A549 (cell line): ENCODE measurements around the gene NFIA. TPM values are rescaled to one million over a fixed set of nuclear protein-coding genes. Genes with fewer than 3 reads are reported as not detected.

Source experiments
- ATAC-seq, 2 experiments: fragments of 200-7000 bp in 1 of 2; fragments of >200 bp in 1 of 2; cut with Nextera tagmentation in 1 of 2; cut with Tn5 transposase in 1 of 2; 3 replicates each; pipeline versions ENCODE4 v1.8.0 to v1.9.1; 2018 to 2020; ENCODE audit warnings: mild to moderate bottlenecking in 1 of 2, moderate library complexity in 1 of 2
- CTCF ChIA-PET: fragments of 300-600 bp; sonication (Branson Sonifier 250); formaldehyde crosslinking; extraction: SDS; loops from one replicate; lab custom pipeline; 2021; ENCODE audit warnings: antibody characterized with exemption, inconsistent platforms; lab: Yijun Ruan, JAX
- POLR2A ChIA-PET: fragments of 350-600 bp; formaldehyde crosslinking; extraction: SDS; loops from one replicate; lab custom pipeline; 2021; ENCODE audit warnings: antibody characterized with exemption, inconsistent platforms; lab: Yijun Ruan, JAX
- DNase-seq, 2 experiments: peaks; one replicate each; pipeline versions ENCODE4 v3.0.0 to v3.0.0-alpha.2; 2011 to 2016; ENCODE audit warnings: low read depth in 1 of 2, low spot score in 1 of 2
- FAIRE-seq: peaks from 2 replicates; lab custom pipeline; 2011; peaks lifted over from hg19 to GRCh38; lab: Jason Lieb, UNC
- H3K27ac ChIP-seq, 2 experiments: fragments of >200 bp; sonication (Bioruptor Twin); formaldehyde crosslinking; 3 replicates each; pipeline ENCODE4 v1.5.1; 2016 to 2017
- H3K4me1 ChIP-seq: fragments of >200 bp; sonication (Bioruptor Twin); formaldehyde crosslinking; 3 replicates; pipeline ENCODE4 v1.6.1; 2016
- H3K4me2 ChIP-seq: fragments of >200 bp; sonication (Bioruptor Twin); formaldehyde crosslinking; 3 replicates; pipeline ENCODE4 v1.6.1; 2016
- H3K4me3 ChIP-seq: fragments of >200 bp; sonication (Bioruptor Twin); formaldehyde crosslinking; 3 replicates; pipeline ENCODE4 v1.5.1; 2016
- H3K9me3 ChIP-seq: fragments of >200 bp; sonication (Bioruptor Twin); formaldehyde crosslinking; 3 replicates; pipeline ENCODE4 v1.6.1; 2016
- ATOH8 ChIP-seq: fragments of 250-450 bp; sonication (Bioruptor Pico); IDR thresholded peaks from 2 replicates; pipeline ENCODE4 v1.5.0; 2020; ENCODE audit warnings: low read depth, mild to moderate bottlenecking, moderate library complexity
- CBX8 ChIP-seq: fragments of 200-600 bp; sonication (generic); IDR thresholded peaks from 2 replicates; pipeline ENCODE4 v1.6.1; 2016
- CTCF ChIP-seq: fragments of >200 bp; sonication (Bioruptor Twin); formaldehyde crosslinking; IDR thresholded peaks from 3 replicates; pipeline ENCODE4 v1.5.1; 2016
- EHMT2 ChIP-seq: fragments of 200-600 bp; sonication (generic); IDR thresholded peaks from 2 replicates; pipeline ENCODE4 v1.6.1; 2016; ENCODE audit warnings: antibody characterized with exemption, low read depth, mild to moderate bottlenecking, moderate library complexity
- ELK1 ChIP-seq: fragments of 150-350 bp; IDR thresholded peaks from 2 replicates; pipeline ENCODE4 v1.6.1; 2014; ENCODE audit warnings: low read depth, mild to moderate bottlenecking, low read length
- EP300 ChIP-seq, 2 experiments: fragments of >200 bp; sonication (Bioruptor Twin); formaldehyde crosslinking; IDR thresholded peaks; 2 replicates in 1 of 2; 3 replicates in 1 of 2; pipeline ENCODE4 v1.6.1; 2016 to 2017
- ESRRA ChIP-seq: fragments of 150-350 bp; IDR thresholded peaks from 2 replicates; pipeline ENCODE4 v1.6.1; 2014; ENCODE audit warnings: mild to moderate bottlenecking, low read length, borderline replicate concordance
- GATA3 ChIP-seq: IDR thresholded peaks from 2 replicates; pipeline ENCODE4 v1.6.1; 2012; ENCODE audit warnings: borderline replicate concordance
- HDAC2 ChIP-seq: fragments of 200-600 bp; sonication (generic); IDR thresholded peaks from 2 replicates; pipeline ENCODE4 v1.6.1; 2016
- HMGXB4 ChIP-seq: fragments of 250-450 bp; sonication (Bioruptor Pico); IDR thresholded peaks from 2 replicates; pipeline ENCODE4 v1.5.0; 2021; ENCODE audit warnings: mild to moderate bottlenecking, moderate library complexity, borderline replicate concordance
- HOXA7 ChIP-seq: fragments of 250-450 bp; sonication (Bioruptor Pico); IDR thresholded peaks from 2 replicates; pipeline ENCODE4 v1.5.0; 2020; ENCODE audit warnings: mild to moderate bottlenecking, moderate library complexity
- MAFK ChIP-seq: fragments of 450-650 bp; IDR thresholded peaks from 2 replicates; pipeline ENCODE4 v1.6.1; 2014; ENCODE audit not compliant: partially characterized antibody
- POLR2A ChIP-seq: IDR thresholded peaks from 2 replicates; pipeline ENCODE4 v1.6.1; 2012; ENCODE audit warnings: mild to moderate bottlenecking, low read length
- RNF2 ChIP-seq: fragments of 200-600 bp; sonication (generic); IDR thresholded peaks from 2 replicates; pipeline ENCODE4 v1.6.1; 2016; ENCODE audit warnings: low read depth, mild to moderate bottlenecking, antibody characterized with exemption, moderate library complexity, borderline replicate concordance
- SREBF2 ChIP-seq: fragments of 450-650 bp; IDR thresholded peaks from 2 replicates; pipeline ENCODE4 v1.6.1; 2014; ENCODE audit warnings: mild to moderate bottlenecking, moderate library complexity
- TP53 ChIP-seq: fragments of 250-450 bp; sonication (Bioruptor Pico); IDR thresholded peaks from 2 replicates; pipeline ENCODE4 v1.5.0; 2021; ENCODE audit warnings: mild to moderate bottlenecking, moderate library complexity
- USF2 ChIP-seq: fragments of 450-650 bp; IDR thresholded peaks from 2 replicates; pipeline ENCODE4 v1.6.1; 2014; ENCODE audit warnings: antibody characterized with exemption
- ZC3H11A ChIP-seq: fragments of 450-650 bp; IDR thresholded peaks from 2 replicates; pipeline ENCODE4 v1.6.1; 2014; ENCODE audit warnings: antibody characterized with exemption, mild to moderate bottlenecking
- WGBS: methylation state at CpG from one replicate; pipeline ENCODE4 v1.1.6; 2017; ENCODE audit errors: missing lambda C conversion rate; 5-methylcytosine and 5-hydroxymethylcytosine counted together
- polyA plus RNA-seq, 4 experiments: library from polyadenylated mRNA; depleted of rRNA in 3 of 4; stranded (reverse); fragments of >200 nt; fragmentation: RNase III in 1 of 4; extraction: RNeasy Plus Mini Kit Qiagen cat#74134 plus additional on column Dnase treatment in 1 of 4; gene quantifications; 2 replicates in 3 of 4; 3 replicates in 1 of 4; pipeline ENCODE4 v1.2.3, GENCODE V29; 2011 to 2017

Gene NFIA
- polyA plus RNA-seq, 2 of the 4 experiments (the other 2 are of a cell fraction): 6.5 to 25.8 TPM

GRCh38 chr1:61348025-61348665 is 265.8 kb downstream of the NFIA start (continued):
- TF ChIP-seq CTCF (no peak), EP300 (IDR thresholded peaks at IDR 0.05) (no peak), RNF2 (no peak), CBX8 (no peak), SREBF2 (no peak), POLR2A (no peak)

GRCh38 chr1:61352845-61353435 is 270.6 kb downstream of the NFIA start:
- ChIA-PET CTCF (interaction anchor here (1.5 kb wide), 1 partner anchor 303 kb away, joined by 7 read pairs; no protein-coding TSS in a partner anchor), POLR2A (no interaction called here)
- TF ChIP-seq ZC3H11A: no peak
- no peak for TF ChIP-seq TP53 (CRISPR knock-in tag)
- TF ChIP-seq ELK1: no peak
- TF ChIP-seq USF2: no peak
- TF ChIP-seq ESRRA: no peak
- no peak for TF ChIP-seq HOXA7 (CRISPR knock-in tag)
- no peak for TF ChIP-seq ATOH8 (CRISPR knock-in tag)
- TF ChIP-seq EHMT2: no peak
- no peak for TF ChIP-seq HMGXB4
- TF ChIP-seq GATA3: no peak
- Histone ChIP-seq H3K27ac (no peak overlapping the region), H3K4me1 (no peaks in the 10 kb centered on the region), H3K4me2 (no peak overlapping the region), H3K4me3 (no peak overlapping the region), H3K9me3 (no peaks in the 10 kb centered on the region)
- FAIRE-seq (no peak), ATAC-seq (no peak), DNase-seq (no peak)
- WGBS: 88% methylated on average over 3 of the region's 3 CpGs

GRCh38 chr1:61353797-61354406 is 271.5 kb downstream of the NFIA start:
- ChIA-PET CTCF (no interaction called here), POLR2A (no interaction called here)
- Histone ChIP-seq H3K4me1 (peaks cover 6% of the 10 kb centered on the region; the same call in 2 of the 3 replicates), H3K9me3 (no peaks in the 10 kb centered on the region), H3K4me2 (no peak overlapping the region), H3K27ac (no peak overlapping the region; a peak in 1 of 6 replicates), H3K4me3 (no peak overlapping the region)
- ATAC-seq (no peak), DNase-seq (no peak), FAIRE-seq (no peak)
- 87% methylated on average over 4 of the region's 4 CpGs for WGBS
- TF ChIP-seq HOXA7 (CRISPR knock-in tag) (no peak), MAFK (no peak), HDAC2 (no peak)
